GM11168 (cell line): Measurements from ENCODE around the gene MRPL43.
"Not testable (repeated sequence)": the region's sequence is repeated elsewhere in the genome, so short reads cannot be mapped to it uniquely, and the experiment has no call there.

ENCODE experiments used
- in situ Hi-C: fragments of 300-500 bp; cut with MboI; formaldehyde crosslinking; loops from one replicate; pipeline ENCODE4 v1.12.0; 2022; ENCODE audit warnings: low sequenced_read_pairs; ENCODE audit not compliant: unreplicated experiment

MRPL43 gene

DNA sequence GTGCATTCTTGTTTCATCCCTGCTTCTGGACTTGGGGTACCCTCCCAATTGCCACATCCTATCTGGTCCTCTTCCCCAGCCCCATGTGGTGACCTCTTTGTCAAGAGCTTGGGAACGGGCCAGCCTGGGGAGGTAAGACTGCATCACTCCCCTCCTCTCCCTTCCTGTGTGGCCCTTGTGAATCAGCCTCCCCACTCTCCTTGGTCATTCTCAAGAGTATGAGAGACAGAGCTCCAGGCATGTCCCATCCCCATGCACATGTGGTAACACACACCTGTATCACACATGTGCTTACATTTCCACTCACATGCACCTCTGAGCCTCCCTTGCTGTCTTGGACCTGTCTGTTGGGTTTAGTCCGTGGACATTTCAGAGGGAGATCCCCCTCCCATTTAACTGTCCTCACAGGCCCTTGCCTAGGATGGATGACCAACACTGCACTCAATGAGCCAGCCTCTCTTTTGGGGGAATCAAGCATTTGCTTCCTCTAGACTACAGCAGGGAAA, 2.6 kb downstream of the MRPL43 start:
- in situ Hi-C loops: no loop called here

DNA sequence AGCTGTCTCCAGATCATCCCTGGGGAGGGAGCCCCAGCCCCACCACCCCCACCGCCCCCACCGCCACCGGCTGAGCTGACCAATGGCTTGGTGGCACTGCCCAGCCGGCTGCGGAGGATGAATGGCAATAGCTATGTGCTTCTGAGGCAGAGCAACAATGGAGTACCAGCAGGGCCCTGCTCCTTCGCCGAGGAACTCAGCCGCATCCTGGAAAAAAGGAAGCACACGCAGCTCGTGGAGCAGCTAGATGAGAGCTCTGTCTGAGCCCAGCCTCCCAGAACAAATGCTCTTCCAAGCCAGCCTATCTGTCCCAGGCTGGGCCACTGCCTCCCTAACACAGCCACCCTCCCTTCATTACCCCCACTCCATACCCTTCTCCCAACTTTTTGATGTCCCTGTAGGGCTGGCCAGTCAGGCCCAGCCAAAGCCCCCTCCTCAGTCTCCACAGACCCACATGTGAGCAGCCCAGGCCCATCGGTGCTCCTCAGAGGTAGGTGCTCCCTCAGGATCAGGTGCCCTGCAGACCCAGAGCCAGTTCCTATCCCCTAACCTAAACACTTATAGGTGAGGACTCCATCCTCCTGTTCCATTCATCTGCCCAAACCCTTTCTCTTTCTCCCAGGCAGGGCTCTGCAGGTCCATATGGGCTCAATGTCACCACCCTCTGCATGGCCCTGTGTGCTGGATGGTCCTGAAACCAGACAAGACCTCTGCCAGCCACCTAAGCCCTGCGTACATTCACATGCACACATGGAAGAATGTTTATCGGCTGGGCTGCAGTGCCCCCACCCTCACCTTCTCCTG, 3.2 kb downstream of the MRPL43 start:
- in situ Hi-C loops: no loop called here

GRCh38 chr10:100982916-100983830, 4.1 kb downstream of the MRPL43 start:
- in situ Hi-C loops: no loop called here

DNA sequence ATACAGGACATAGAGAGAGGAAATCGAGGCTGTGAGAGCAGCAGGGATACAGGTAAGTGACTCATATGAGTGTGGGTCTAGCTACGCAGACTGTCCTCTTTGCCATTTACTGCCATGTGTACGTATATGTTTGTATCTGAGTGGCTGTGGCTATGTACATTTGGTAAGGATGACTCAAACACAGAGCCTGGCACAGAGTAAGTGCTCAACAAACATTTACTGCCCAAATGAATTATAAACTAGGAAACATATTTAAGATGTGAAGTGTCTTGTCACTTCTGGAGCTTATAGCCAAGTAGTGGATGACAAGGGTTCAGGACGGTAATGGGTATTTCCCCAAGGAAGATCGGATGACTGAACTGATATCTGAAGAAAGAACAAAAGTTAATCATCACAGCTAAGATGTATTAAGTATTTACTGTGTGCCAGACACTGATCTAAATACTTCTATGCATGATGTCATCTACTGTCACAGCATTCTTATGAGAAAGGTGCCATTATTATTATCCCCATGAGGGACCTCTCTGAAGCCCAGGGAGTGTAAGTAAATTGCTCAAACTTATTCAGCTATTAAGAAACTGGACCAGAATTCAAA, 6.0 kb downstream of the MRPL43 start:
- in situ Hi-C loops: no loop called here

- in situ Hi-C loops: no loop called here
These were observed 6.6 kb downstream of the MRPL43 start for GRCh38 chr10:100980711-100981110.

DNA sequence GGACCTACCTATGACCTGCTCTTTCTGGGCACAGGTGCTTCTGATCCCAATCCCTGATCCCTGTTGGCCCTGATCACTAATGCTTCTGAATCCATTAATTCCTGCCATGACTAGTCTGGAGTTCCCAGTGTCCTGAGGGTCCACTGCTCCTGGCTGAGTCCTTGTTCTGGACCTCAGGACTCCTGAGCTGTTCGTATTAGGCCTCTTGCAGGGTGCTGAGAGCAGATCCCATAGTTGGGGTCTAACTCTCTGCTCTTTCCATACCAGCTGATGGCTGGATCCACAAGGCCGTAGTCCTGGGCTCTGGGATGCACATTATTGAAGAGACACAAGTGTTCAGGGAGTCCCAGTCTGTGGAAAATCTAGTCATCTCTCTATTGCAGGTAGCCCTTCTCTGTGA, 7.0 kb downstream of the MRPL43 start:
- in situ Hi-C loops: no loop called here

DNA sequence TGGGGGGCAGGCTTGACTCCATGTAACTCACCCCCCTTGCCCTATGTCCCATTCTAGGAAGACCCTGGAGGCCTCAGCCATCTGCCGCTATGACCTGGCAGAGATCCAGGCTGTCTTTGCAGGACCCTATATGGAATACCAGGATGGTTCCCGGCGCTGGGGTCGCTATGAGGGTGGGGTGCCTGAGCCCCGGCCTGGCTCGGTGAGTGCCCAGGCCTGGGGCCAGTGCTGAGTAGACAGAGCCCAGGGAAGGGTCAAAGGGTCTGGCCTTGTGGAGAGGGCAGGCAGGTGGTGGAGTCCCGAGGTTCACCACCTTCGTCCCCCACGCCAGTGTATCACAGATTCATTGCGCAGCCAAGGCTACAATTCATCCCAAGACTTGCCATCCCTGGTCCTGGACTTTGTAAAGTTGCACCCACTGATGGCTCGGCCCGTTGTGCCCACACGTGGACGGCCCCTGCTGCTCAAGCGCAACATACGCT, 7.5 kb downstream of the MRPL43 start:
- in situ Hi-C loops: no loop called here

- in situ Hi-C loops: no loop called here
These were observed 8.4 kb downstream of the MRPL43 start for GRCh38 chr10:100978901-100979195.

GRCh38 chr10:100978121-100978900, 9.0 kb downstream of the MRPL43 start:
- in situ Hi-C loops: no loop called here

DNA sequence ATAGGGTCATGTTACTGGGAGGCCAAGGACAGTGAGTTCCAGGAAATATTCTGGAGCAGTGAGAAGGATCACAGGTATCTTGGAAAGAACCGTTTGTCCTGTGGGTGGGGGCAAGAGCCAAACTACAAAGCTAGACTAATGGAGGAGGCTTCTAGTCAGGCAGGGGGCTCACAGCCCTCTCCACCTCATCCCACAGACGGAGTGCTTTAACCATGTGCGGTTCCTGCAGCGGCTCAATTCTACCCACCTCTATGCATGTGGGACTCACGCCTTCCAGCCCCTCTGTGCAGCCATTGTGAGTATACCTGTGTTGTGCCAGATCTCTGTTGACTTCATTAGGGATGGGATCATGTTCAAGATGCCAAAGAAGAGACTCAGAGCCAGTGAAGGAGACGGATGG, 9.9 kb downstream of the MRPL43 start:
- in situ Hi-C loops: no loop called here

DNA sequence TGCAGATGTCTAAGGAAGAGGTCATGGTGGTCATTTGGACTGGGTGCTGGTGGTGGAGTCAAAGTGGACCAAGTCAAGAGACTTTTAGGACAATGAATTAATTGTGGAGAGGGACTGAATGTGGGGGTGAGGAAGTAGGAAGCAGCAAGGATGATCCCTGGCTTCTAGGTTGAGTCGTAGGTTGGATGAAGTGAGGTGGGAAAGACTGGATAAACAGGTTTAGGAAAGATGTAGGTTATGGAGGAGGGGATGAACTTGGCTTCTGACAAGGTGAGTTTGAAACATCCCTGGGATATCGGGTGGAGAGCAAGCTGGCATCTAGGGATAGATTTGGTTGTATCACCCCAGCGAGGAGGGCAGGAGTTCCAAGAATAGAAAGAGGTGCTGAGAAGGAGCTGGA, 10.4 kb downstream of the MRPL43 start:
- in situ Hi-C loops: no loop called here

DNA sequence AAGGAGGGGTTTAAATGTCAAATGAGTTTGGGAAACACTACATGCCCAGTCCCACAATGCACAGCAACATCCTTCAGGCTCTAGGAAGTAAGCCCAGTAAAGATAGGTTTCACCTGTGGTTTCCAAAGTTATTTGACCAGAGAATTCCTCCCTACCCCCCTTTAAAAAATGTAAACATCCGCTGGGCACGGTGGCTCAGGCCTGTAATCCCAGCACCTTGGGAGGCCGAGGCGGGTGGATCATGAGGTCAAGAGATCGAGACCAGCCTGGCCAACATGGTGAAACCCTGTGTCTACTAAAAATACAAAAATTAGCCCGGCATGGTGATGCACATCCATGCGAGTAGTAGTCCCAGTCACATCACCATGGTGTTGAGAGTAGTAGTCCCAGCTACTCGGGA, 11.9 kb downstream of the MRPL43 start:
- in situ Hi-C loops: not testable (repeated sequence)

GRCh38 chr10:100972904-100973535, 14.3 kb downstream of the MRPL43 start:
- in situ Hi-C loops: no loop called here

DNA sequence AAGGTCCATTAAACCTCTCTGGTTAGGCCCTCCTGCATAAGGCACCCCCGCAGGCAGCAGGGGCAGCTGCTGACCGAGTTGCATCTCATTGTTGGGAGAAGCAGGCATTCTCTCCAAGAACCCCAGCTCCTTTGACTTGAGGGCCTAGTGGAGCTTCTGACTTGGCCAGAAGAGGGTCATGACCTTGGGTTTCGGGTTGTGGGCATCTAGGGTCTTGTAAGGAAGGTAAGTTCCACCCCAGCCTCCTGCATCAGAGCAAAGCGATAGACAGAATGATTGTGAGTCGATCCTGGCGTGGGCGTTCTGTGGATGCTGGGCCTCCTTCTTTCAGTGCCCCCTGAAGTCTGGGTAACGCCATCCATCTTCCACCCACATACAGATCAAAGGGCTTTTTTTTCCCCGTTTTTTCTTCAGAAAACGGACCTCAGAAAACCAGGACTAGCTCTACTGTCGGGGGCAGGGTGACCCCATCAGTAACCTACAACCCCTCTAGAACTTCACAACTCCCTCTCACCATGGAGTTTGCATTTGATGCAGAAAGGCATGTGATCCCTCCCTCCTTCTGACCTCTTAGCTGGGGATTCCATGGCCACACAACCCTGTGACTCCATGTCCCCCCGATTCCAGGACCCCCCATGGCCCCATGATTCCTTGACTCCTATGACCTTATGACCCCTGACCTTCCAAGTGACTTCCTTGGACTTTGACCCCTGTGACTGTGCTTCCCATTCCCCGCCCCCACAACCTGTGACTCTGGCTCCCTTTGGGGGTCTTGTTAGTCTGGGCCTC, 15.0 kb downstream of the MRPL43 start:
- in situ Hi-C loops: no loop called here

DNA sequence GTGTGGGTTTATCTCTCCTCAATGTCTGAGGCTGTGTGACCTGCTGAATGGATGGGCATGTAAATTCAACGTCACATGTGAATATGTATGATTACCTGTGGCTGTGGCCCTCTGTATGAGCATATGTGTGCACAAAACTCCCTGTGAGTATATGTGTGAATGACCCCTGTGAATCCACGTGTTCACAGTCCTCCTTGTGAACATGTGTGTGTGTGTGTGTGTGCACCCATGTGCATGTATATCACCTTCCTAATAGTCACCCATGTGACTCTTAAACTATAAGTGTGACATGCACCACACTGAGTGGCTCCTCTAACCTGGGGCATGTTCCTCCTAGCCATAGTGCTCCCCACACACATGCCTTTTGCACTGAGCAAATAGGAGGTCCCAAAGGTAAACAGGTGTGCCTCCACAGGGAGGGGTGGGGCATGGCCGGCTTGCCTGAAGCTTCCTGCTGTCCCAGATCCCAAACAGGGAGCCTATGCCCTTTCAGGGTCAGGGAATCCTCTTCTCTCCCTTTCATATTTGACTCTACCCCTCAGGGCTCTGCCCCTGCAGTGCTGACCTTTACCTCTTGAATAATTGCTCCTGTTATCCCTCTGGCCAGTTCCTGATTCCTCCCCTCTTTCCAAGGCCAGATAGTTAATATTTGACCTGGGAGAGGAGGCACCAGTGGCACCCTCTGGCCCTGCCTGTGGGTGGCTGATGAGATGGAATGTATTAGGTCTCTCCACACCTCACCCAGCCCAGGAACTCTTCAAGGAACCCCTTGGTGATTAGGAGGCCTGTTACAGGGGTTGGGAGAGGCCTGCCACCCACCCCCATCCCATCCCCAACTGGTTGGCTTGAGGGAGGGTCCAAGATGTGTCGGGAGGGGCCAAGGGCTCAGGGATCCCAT, 16.1 kb downstream of the MRPL43 start:
- in situ Hi-C loops: no loop called here

DNA sequence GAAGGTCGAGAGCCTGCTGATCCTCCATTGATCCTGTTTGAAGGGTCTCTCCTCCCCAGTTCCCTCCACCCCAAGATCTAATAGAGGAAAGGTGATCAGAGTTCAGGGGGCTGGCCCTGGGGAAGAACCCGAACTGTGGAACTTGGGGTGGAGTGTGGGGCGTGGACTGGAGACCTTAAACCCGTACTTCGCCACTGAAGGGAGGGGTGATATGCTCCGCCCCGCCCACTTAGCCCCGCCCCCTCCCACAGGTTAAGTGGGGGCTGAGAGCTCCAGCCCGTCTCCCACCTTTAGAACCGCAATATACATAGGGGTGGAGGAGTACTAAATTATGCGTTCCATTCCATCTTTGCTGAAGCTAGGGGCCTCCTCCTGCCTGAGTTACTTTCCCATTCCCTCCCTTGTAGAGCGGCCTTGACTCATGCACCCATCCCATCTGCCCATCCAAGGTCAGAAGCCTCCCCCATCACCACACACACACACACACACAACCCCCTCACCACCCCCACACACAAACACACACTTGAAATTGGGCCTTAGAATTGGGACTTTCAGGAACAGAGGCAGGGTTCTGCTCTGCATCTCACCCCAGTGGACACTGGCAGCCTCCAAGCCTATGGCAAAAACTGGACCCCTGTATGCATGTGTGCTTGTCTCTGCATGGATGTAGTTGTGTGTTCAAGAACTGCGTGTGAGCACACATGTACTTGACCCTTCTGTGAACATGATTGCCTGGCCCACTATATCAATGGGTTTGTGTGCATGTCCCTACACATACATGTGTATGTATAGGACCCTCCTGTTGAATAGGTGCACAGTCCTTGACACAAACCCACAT, 17.0 kb downstream of the MRPL43 start:
- in situ Hi-C loops: no loop called here
